Mesothelial cell of epicardium (in vitro differentiated cells): ENCODE measurements around the gene KCNRG. TPM values are rescaled to one million over a fixed set of nuclear protein-coding genes. Genes with fewer than 3 reads are reported as not detected.

Source experiments
- DNase-seq, 2 experiments: peaks; one replicate each; pipeline ENCODE4 v3.0.0; 2021; ENCODE audit warnings: low spot score in 2 of 2; ENCODE audit not compliant: unreplicated experiment in 2 of 2
- H3K27ac Mint-ChIP-seq: 2 replicates; pipeline ENCODE4 v1.8.0; 2021; ENCODE audit warnings: mixed read lengths
- H3K27me3 Mint-ChIP-seq: 2 replicates; pipeline ENCODE4 v1.8.0; 2021; ENCODE audit warnings: low read depth, mixed read lengths
- H3K36me3 Mint-ChIP-seq: 2 replicates; pipeline ENCODE4 v1.8.0; 2021; ENCODE audit warnings: mixed read lengths
- H3K4me1 Mint-ChIP-seq: 2 replicates; pipeline ENCODE4 v1.8.0; 2021; ENCODE audit warnings: mixed read lengths
- H3K4me3 Mint-ChIP-seq: 2 replicates; pipeline ENCODE4 v1.8.0; 2021; ENCODE audit warnings: mild to moderate bottlenecking, moderate library complexity, mixed read lengths
- H3K9me3 Mint-ChIP-seq: 2 replicates; pipeline ENCODE4 v1.8.0; 2021; ENCODE audit warnings: mixed read lengths
- total RNA-seq: library from RNA; stranded (reverse); gene quantifications from 3 replicates; pipeline ENCODE4 v1.2.1, GENCODE V29; 2021
- TF ChIP-seq, protein P1 (sequence below): fragments of 200-600 bp; sonication (generic); IDR thresholded peaks from one replicate; pipeline ENCODE4 v1.5.0; 2021; ENCODE audit warnings: antibody characterized with exemption; ENCODE audit not compliant: unreplicated experiment

KCNRG gene
- total RNA-seq, 1 donor from 2014 or later = 1.3 TPM

DNA sequence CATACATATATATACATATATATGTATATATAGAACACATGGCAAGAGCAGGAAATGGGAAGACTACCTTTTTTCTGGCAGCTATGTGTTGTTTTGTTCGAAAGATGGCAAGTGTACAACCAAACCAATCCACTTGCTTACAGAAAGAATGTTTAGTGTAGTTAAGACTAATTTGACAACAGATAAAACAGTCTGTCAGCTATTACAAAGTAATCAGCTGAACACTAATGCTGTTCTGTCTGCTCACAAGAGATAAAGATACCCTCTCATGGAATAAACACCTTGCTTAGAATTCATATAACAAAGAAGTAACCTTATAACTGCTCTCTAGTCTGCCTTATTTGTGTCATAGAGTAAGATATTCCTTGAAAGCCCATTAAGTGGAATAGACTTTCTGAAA lies 858 bp upstream of the KCNRG start:
- no peaks in the 10 kb centered on the region for H3K27me3 Mint-ChIP-seq
- peaks cover 12% of the 10 kb centered on the region for H3K4me1 Mint-ChIP-seq
- H3K9me3 Mint-ChIP-seq = peaks cover 3% of the 10 kb centered on the region
- DNase-seq = no peak
- H3K27ac Mint-ChIP-seq = peak overlapping the region; percentile 39
- H3K36me3 Mint-ChIP-seq = peaks cover 50% of the 10 kb centered on the region
- TF ChIP-seq, protein P1, sequence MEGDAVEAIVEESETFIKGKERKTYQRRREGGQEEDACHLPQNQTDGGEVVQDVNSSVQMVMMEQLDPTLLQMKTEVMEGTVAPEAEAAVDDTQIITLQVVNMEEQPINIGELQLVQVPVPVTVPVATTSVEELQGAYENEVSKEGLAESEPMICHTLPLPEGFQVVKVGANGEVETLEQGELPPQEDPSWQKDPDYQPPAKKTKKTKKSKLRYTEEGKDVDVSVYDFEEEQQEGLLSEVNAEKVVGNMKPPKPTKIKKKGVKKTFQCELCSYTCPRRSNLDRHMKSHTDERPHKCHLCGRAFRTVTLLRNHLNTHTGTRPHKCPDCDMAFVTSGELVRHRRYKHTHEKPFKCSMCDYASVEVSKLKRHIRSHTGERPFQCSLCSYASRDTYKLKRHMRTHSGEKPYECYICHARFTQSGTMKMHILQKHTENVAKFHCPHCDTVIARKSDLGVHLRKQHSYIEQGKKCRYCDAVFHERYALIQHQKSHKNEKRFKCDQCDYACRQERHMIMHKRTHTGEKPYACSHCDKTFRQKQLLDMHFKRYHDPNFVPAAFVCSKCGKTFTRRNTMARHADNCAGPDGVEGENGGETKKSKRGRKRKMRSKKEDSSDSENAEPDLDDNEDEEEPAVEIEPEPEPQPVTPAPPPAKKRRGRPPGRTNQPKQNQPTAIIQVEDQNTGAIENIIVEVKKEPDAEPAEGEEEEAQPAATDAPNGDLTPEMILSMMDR = no peak
- no peak overlapping the region for H3K4me3 Mint-ChIP-seq

DNA sequence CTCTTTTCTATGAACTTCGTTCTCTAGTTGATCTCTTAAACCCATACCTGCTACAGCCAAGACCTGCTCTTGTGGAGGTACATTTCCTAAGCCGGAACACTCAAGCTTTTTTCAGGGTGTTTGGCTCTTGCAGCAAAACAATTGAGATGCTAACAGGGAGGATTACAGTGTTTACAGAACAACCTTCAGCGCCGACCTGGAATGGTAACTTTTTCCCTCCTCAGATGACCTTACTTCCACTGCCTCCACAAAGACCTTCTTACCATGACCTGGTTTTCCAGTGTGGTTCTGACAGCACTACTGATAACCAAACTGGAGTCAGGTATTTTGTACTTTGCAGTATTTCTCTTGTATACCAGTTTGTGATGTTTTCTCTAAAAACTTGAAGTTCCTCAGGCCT lies 506 bp downstream of the KCNRG start:
- Mint-ChIP-seq H3K9me3 (peaks cover 3% of the 10 kb centered on the region), H3K4me3 (no peak overlapping the region), H3K27ac (peak overlapping the region; percentile 54), H3K27me3 (no peaks in the 10 kb centered on the region), H3K36me3 (peaks cover 50% of the 10 kb centered on the region), H3K4me1 (peaks cover 12% of the 10 kb centered on the region)
- DNase-seq = no peak
- TF ChIP-seq, protein P1 = no peak

DNA sequence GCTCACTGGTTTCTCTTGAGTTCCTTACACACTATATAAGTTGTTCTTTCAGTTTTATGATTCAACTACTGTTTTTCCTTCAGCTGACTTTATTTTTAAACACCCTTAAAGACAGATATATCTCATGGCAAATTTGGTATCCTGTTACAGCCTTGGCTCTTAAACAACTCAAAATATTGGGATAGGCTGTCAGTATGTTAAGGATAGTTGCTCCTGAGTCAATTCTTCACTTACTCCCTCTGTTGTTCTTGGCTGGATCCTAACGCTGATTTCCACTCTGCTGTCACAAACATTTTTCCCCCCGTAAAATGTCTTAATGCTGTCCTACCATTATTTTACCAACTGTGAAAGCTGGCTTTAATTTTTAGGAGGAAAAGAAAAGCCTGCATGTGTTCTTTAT lies 1.2 kb downstream of the KCNRG start:
- Mint-ChIP-seq H3K36me3 (peaks cover 43% of the 10 kb centered on the region), H3K27ac (no peak overlapping the region), H3K27me3 (no peaks in the 10 kb centered on the region), H3K4me3 (no peak overlapping the region), H3K4me1 (peaks cover 12% of the 10 kb centered on the region), H3K9me3 (peaks cover 3% of the 10 kb centered on the region)
- DNase-seq = no peak
- TF ChIP-seq, protein P1 = no peak

DNA sequence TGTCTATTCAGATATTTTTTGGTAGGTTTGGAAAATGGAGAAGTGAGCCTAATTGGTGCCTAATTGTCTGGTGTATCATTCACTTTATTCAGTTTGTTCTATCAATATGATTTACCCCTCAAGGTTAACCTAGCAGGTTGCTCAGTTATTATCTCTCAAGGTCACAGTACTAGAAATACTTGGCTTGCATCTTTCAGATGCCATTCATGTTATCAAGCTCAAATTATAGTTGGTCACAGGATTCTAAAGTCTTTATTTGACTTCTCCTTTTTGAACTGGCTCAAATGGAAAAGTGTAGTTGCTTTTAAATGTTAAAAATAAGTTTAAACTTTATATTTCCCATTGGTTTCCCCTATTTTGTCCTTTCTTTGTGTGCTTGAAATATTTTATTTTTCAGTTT lies 2.6 kb downstream of the KCNRG start:
- Mint-ChIP-seq H3K4me1 (peaks cover 12% of the 10 kb centered on the region), H3K36me3 (peaks cover 29% of the 10 kb centered on the region), H3K27me3 (no peaks in the 10 kb centered on the region), H3K27ac (no peak overlapping the region), H3K4me3 (no peak overlapping the region), H3K9me3 (peaks cover 3% of the 10 kb centered on the region)
- no peak for DNase-seq
- TF ChIP-seq, protein P1 = no peak

DNA sequence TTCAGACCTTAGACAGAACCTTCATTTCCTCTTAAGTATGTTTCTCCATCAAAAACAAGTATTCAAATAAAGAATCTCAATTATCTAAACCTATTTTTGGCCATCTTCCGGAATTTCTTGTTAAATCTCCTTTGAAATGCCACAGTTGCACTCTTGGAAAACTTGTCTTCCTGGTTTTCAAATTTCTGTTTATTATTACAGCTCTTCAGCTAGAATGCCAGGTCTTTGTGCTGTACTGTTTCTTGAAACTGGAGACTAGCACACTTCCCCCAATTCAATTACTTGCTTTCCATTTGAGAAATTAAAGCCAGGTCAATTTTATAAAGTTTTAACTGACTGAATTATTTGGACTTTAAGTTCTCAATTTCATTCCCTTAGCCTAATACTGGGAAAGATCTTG lies 10.2 kb downstream of the KCNRG start:
- no peaks in the 10 kb centered on the region for H3K27me3 Mint-ChIP-seq
- no peaks in the 10 kb centered on the region for H3K9me3 Mint-ChIP-seq
- no peak for DNase-seq
- no peak overlapping the region for H3K4me3 Mint-ChIP-seq
- H3K4me1 Mint-ChIP-seq = peaks cover 25% of the 10 kb centered on the region
- H3K36me3 Mint-ChIP-seq = peaks cover 2% of the 10 kb centered on the region
- TF ChIP-seq, protein P1 = no peak
- peak overlapping the region; percentile 79 for H3K27ac Mint-ChIP-seq

DNA sequence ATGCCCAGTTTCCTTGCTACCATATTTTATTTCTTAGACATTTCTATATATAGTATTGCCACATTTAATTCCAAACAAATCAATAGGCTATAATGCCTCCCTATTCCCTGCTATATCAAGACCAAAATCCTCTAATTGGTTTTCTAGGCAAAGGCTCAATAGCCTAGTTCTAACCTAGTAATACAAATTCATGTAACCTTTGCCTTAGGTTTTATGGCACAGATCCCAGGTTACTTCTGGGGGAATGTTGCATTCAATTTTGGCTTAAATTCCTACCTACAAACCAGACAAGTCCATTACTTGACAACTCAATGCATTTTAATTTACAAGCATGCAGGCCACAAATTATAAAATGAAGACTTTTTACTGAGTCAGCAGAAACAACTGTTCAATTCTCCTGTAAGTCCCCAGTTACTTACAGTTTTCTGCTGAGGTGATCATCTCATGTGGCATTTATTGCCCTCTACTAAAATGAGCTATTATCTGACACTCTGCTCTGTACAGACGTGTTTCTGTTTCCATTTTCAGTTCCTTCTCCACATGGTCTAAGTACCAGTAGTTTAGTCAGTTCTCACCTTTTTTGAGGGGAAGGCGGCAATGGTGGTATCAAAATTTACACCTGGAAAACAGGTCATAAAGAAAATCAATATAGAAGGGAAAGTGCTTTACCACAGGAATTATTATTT lies 11.7 kb downstream of the KCNRG start:
- Mint-ChIP-seq H3K27ac (peak overlapping the region; percentile 51), H3K4me3 (no peak overlapping the region), H3K36me3 (no peaks in the 10 kb centered on the region), H3K27me3 (no peaks in the 10 kb centered on the region), H3K4me1 (peaks cover 25% of the 10 kb centered on the region), H3K9me3 (no peaks in the 10 kb centered on the region)
- TF ChIP-seq, protein P1 = no peak
- DNase-seq = no peak
